ENCODE measurements around the gene PNO1.

GRCh38 chr2:68118816-68119215, 38.9 kb upstream of the PNO1 start:
- no peak for TF ChIP-seq EZH2phosphoT487 (IDR thresholded peaks at IDR 0.05; ENCODE audit: insufficient read depth, low read depth)
- TF ChIP-seq EZH2 (IDR thresholded peaks at IDR 0.05; ENCODE audit: insufficient read depth, poor library complexity, severe bottlenecking) = no peak
